IPS DF 19.7 (cell line): ENCODE results near the gene HACD3.
"Not testable (repeated sequence)": the region's sequence is repeated elsewhere in the genome, so short reads cannot be mapped to it uniquely, and the experiment has no call there.

Source experiments
- DNase-seq: peaks from one replicate; pipeline ENCODE4 v3.0.0-alpha.2; 2013; ENCODE audit warnings: low read depth, low spot score

Gene HACD3

DNA sequence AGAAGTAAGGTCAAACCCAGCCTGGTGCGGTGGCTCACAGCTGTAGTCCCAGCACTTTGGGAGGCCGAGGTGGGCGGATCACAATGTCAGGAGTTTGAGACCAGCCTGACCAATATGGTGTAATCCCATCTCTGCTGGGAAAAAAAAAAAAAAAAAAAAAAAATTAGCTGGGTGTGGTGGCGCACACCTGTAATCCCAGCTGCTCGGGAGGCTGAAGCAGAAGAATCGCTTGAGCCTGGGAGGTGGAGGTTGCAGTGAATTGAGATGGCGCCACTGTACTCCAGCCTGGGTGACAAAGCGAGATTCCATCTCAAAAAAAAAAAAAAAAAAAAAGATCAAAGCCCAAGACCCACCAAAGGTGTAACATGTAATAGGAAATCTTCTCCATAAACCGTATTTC is 19.0 kb downstream of the HACD3 start:
- not testable (repeated sequence) for DNase-seq

- no peak for DNase-seq
These were observed 20.4 kb downstream of the HACD3 start for GRCh38 chr15:65550681-65551098.

GRCh38 chr15:65551183-65551582 is 20.9 kb downstream of the HACD3 start:
- no peak for DNase-seq

GRCh38 chr15:65552851-65553250 is 22.6 kb downstream of the HACD3 start:
- not testable (repeated sequence) for DNase-seq

- DNase-seq = no peak
These were observed 23.4 kb downstream of the HACD3 start for GRCh38 chr15:65553691-65554090.

DNA sequence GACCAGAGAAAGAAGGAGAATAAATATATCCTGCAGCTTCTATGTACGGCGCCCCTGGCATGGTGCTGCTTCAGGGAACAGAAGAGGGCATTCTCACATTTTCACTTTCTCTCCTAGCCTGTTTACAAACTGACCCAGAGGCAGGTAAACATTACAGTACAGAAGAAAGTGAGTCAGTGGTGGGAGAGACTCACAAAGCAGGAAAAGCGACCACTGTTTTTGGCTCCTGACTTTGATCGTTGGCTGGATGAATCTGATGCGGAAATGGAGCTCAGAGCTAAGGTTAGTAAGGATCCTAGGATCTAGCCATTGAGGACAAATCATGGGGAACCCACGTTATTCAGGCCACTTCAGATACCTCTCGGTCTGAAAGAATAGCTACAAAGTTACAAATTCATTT is 26.4 kb downstream of the HACD3 start:
- DNase-seq = no peak

DNA sequence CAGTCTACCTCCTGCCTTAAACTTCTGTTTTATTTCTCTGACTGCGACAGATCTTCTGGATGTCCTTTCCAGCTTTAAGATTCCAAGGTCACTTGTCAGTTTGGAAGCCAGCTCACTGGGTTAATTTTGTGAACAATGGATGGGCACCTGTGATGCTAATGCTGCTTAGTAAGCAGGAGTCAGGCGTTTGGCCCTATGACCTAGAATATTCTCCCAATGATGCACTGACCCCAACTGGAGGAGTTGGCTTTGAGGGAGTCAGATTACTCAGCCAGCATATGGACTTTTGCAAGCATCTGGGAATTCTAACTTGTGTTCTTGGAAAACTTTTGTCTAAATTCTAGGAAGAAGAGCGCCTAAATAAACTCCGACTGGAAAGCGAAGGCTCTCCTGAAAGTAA is 28.1 kb downstream of the HACD3 start:
- no peak for DNase-seq

DNA sequence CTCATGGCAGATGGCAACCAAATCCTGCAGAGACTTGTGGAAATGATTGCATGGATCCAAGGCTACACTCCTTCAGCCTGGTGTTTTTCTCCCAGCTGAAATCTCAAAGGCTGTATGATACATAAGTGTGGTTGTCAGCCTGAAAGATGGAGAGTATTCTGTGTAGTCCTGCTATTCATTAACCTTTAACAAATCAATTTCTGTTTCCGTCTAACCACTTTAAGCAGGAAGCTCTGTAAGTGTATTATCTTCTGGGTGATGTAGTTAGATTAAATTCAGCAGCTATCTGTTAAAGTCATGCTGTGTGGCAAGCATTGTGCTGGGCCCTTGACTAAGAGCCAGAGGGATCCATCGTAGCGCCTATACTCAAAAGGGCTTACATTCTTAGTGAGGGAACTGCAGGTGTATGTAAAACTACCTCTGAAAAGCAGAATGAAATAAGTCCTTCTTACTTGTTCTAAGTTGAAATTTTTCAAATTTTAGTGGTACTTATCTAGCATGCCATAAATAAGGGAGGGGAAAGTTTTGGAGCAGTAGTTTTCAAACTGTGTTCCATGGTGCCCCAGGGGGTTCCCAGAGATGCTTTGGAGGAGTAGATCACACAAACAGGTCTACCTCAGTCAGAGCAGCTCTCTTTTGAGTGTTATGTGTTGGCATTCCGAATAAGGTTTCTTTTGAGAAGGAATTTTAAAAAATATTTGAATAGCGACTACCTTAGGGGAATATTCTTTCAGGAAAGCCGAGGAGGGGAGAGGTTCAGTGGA is 28.9 kb downstream of the HACD3 start:
- no peak for DNase-seq

- DNase-seq = no peak
These were observed 29.7 kb downstream of the HACD3 start for GRCh38 chr15:65559941-65560340.

GRCh38 chr15:65561934-65562333 is 31.7 kb downstream of the HACD3 start:
- DNase-seq = no peak

DNA sequence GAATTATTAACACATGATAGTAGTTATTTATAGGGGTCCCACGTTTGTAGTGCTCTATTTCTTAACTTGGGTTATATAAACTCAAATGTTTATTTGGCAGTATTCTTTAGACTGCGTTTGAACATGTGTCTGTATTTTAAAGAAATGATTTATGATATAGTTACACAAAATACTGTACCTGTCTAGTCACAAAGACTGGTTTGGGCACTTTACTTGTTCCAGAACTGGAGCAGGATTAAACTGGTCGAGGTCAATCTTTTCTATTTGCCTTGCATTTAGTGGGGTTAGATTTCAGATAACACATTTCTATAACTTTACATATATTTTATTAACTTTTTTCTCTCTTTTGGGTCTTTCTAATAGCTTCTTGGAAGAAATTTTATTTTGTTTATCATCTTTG is 39.5 kb downstream of the HACD3 start:
- DNase-seq = no peak

DNA sequence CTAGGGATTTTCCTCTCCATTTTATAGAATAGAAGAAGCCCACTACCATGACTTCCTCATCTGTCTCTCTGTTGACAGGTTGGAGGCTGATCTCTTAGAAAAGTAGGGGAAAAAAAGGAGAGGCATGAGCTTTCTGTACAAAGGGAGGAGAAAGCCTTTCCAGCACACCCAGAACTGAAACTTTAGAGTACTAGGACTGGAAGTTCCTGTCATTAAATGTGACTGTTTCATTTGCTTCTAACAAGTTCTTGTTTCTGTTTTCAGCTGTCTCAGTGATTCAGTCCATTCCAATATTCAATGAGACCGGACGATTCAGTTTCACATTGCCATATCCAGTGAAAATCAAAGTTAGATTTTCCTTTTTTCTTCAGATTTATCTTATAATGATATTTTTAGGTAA is 41.7 kb downstream of the HACD3 start:
- no peak for DNase-seq

- DNase-seq = no peak
These were observed 46.4 kb downstream of the HACD3 start for GRCh38 chr15:65576664-65577063.

- DNase-seq = no peak
These were observed 47.1 kb downstream of the HACD3 start for GRCh38 chr15:65577129-65577996.

- no peak for DNase-seq
These were observed 48.9 kb downstream of the HACD3 start for GRCh38 chr15:65578904-65579728.

DNA sequence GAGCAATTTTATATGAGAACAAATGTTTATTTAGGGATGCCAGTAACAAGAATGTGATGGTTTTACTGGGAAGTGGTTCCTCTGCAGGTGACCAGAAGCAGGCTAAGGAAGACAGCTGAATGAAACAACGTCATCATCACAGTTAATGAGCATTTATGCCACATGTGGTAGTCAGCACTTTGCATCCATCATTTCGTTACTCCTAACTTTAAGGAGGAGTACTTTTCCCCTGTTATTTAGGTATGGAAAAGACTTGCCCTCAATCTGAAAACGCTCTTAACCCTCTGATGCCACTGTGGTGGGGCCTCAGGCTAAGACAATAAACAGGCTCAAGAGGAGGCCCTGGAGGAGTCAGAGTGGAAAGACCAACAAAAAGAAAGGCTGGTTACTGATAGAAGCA is 49.5 kb downstream of the HACD3 start:
- DNase-seq = no peak

DNA sequence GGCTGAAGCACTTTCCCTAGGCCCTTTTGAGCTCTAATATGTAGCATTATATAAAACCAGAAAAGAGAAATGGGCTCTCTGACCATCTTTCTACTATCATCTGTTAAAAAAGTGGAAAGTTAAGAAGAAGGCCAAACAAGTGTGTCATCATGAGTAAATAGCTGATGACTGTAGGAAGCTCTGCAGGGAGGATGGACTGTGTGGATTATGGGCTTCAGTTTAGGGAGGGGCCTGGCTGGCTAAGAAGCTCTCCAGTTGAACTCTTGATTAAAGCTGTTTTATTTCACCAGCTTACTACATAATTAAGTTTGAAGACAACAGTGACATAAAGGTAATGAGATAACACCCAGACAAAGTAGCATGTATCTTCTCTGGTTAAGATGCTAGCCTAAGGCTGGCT is 50.0 kb downstream of the HACD3 start:
- no peak for DNase-seq

DNA sequence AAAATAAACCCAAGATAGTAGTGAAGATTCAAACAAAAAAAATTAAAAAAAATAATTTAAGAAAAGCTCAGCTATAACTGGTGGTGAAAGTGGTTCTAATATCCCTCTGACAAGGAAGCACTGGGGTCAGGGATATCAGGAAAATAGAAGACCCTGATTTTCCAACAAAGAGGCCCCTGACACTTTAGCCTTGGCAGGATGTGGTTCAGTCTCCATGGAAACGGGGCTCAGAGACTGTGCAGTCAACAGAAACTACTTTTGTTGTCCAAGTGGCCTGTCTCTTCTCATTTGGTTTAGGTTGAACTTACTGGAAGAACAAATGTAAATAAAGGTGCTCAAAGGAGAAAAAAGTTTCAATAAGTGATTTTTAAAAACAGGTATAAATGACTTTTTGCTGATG is 53.4 kb downstream of the HACD3 start:
- DNase-seq = no peak

DNA sequence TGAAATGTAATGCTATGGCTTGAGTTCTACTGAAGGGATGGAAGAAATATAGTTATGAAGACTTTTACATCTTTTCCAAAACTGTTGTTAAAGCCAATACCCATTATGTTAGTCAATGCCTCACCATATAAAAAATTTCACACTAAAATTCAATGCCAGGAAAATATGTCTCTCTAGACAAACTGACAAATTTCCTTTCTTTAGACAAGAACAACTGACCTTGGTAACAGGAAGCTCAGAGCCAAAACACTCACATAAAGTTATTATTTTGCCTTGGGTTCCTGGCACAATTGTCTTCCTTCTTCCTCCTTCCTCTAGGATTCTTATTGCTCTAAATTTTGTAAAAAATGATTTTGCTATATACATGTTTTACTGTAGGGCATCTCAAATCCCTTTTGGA is 54.0 kb downstream of the HACD3 start:
- DNase-seq = no peak

- DNase-seq = no peak
These were observed 56.8 kb downstream of the HACD3 start for GRCh38 chr15:65587094-65587493.

- DNase-seq = no peak
These were observed 65.7 kb downstream of the HACD3 start for GRCh38 chr15:65595960-65596359.

DNA sequence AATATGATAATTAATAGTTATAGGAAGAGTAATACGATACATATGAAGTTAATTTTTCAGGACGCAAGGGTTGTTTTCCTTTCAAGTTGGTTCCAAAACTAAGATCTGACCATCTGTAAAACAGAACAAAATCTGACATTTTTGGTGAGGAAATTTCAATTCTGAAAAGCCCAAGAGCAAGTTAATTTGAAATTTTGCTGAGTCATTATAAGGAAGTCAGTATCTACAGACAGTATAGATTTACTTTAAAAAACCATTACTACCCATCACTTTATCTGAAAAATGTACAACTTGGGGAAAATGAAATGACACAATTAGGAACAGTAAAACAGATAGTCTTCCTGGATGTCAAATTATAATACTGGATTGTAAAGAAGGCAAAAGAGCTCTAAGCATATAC is 68.2 kb downstream of the HACD3 start:
- DNase-seq = no peak
